ENCODE results near the gene GPANK1. TPM values are rescaled to one million over a fixed set of nuclear protein-coding genes. Genes with fewer than 3 reads are reported as not detected.
A peak's percentile ranks its signal among the peaks of the same experiment; 100 is the strongest.

The GPANK1 gene
- total and polyA plus RNA-seq, 2 of the 13 experiments (the other 11 are each of a cell fraction or from before 2014, with no cell fraction given), result 15.4 to 22.8 TPM

DNA sequence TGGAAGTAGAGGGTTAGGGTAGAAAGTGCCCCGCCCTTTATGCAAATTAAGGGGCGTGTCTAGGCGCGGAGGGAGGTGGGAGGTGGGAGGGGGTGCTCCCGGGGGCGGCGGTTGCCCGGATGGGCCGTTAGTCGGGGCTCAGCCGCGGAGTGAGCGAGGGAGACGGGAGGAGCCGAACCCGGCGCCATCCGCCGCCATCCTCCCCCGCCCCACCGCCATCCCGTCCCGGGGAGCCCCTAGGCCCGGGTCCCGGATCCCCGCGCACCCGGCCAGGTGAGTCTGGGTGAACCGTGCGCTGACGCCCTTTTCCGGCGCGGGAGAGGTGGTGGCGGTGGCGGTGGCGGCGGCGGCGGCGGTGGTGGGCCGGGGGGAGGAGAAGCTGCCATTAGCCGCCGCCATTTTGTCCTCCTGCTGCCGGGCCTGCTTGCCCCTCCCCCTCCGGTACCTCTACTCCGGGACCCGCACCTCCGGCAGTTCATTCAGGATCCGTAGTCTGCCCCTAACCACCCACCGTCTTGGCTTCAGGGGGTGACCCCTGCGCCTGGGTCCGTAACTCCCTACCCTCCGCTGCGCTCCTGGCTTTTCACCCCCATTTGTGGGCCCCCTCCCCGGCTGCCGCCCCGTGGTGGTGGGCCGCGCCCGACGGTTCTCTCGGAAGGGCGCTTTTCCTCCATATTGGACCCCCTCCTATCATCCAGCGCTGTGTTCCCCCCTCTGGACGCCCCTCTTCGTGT is 44.0 kb downstream of the GPANK1 start, which contains the start of gene PRRC2A (continued):
- TF ChIP-seq ZBTB46 (CRISPR knock-in tag; IDR thresholded peaks at IDR 0.05; ENCODE audit: borderline replicate concordance) (no peak), SNAPC4 (CRISPR knock-in tag; IDR thresholded peaks at IDR 0.05) (peak; percentile 21), POLR2AphosphoS2 (IDR thresholded peaks at IDR 0.05; ENCODE audit: low read depth, low read length) (no peak), YEATS4 (CRISPR knock-in tag; IDR thresholded peaks at IDR 0.05; ENCODE audit: borderline replicate concordance) (peak; percentile 48; the same call in 1 of the 2 replicates), POLR2AphosphoS5 (IDR thresholded peaks at IDR 0.05; ENCODE audit: low read depth, low read length) (peak; percentile 56; the same call in 1 of the 2 replicates), DMAP1 (CRISPR knock-in tag; IDR thresholded peaks at IDR 0.05) (peak; percentile 88), ZNF230 (CRISPR knock-in tag; IDR thresholded peaks at IDR 0.05) (peak; percentile 60; the same call in 1 of the 2 replicates), ZNF282 (IDR thresholded peaks at IDR 0.05; ENCODE audit: partially characterized antibody) (no peak), ZNF782 (CRISPR knock-in tag; IDR thresholded peaks at IDR 0.05; ENCODE audit: borderline replicate concordance) (no peak), NRL (CRISPR knock-in tag; IDR thresholded peaks at IDR 0.05; ENCODE audit: borderline replicate concordance) (peak; percentile 71; the same call in 1 of the 2 replicates), KLF11 (CRISPR knock-in tag; IDR thresholded peaks at IDR 0.05) (no peak), ZNF235 (CRISPR knock-in tag; IDR thresholded peaks at IDR 0.05; ENCODE audit: borderline replicate concordance) (0 out of 2 replicates have a peak, but pooled peaks have one; percentile 59), PBX3 (CRISPR knock-in tag; IDR thresholded peaks at IDR 0.05; ENCODE audit: borderline replicate concordance) (no peak)
- TF ChIP-seq, protein P1, sequence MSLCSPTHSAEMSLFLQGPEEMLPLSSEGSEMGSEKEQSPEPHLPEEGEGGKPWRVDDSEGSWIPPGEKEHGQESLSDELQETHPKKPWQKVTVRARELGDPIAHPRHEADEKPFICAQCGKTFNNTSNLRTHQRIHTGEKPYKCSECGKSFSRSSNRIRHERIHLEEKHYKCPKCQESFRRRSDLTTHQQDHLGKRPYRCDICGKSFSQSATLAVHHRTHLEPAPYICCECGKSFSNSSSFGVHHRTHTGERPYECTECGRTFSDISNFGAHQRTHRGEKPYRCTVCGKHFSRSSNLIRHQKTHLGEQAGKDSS (CRISPR knock-in tag; IDR thresholded peaks at IDR 0.05; ENCODE audit: borderline replicate concordance, low read depth), result peak; percentile 68; the same call in 1 of the 2 replicates
- TF ChIP-seq, protein P2, sequence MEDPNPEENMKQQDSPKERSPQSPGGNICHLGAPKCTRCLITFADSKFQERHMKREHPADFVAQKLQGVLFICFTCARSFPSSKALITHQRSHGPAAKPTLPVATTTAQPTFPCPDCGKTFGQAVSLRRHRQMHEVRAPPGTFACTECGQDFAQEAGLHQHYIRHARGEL (CRISPR knock-in tag; IDR thresholded peaks at IDR 0.05), result no peak

Data from HepG2 (cell line).